Stimulated activated CD4-positive, alpha-beta T cell treated with anti-CD3 and anti-CD28 coated beads, Interleukin-4, amount 100 ng/mL, for 24 hours (primary cell): ENCODE data around the gene SCYGR2.

Experiments used
- DNase-seq: peaks from one replicate; pipeline ENCODE4 v3.0.0-alpha.2; 2020

Gene SCYGR2

GRCh38 chr2:227613272-227613660, 14.6 kb downstream of the SCYGR2 start:
- DNase-seq: no peak

DNA sequence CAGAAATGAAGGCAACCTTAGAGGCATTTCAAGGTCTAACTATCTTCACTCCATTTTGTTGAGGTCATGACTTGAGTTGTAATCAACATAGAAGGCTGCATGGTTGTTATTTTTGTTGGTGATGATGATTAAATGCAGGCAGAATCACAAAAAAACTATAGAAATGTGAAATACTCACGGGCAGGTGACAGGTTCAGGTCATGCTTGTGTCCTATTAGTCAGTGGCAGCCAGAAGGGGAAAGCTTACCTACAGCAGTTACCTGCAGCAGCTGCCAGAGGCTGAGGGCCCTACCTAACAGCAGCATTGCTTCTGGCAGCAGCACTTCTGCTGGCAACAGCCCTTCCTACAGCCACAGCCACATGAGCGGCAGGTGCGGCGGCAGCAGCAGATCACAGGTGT, 15.6 kb downstream of the SCYGR2 start:
- no peak for DNase-seq

- DNase-seq: no peak
These were observed 16.0 kb downstream of the SCYGR2 start, which contains the start of gene SCYGR3 for GRCh38 chr2:227614740-227615139. Gene SCYGR3, minus strand, starts transcription at chr2:227614840. Its CDS starts 0 bp downstream, at chr2:227614840.

- no peak for DNase-seq
These were observed 16.5 kb downstream of the SCYGR2 start for GRCh38 chr2:227615181-227615580.

DNA sequence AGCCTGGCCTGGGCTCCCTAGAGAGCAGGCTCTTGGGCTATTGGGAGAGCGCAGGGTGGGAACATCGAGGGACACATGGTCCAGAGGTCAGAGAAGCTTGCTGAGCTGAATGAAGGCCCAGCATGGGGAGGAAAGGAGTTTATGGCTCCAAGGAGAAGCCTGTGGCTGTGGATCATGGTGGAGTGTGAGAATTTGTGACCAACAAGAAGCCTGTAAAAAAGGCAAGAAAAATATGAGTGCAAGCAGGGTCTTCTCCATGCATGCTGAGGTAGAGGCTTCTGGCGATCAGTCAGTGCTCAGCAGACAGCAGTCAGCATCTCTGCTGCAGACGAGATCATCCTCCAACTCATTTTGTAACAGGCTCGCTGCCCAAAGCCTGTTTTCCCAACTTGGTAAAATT, 17.2 kb downstream of the SCYGR2 start:
- no peak for DNase-seq

DNA sequence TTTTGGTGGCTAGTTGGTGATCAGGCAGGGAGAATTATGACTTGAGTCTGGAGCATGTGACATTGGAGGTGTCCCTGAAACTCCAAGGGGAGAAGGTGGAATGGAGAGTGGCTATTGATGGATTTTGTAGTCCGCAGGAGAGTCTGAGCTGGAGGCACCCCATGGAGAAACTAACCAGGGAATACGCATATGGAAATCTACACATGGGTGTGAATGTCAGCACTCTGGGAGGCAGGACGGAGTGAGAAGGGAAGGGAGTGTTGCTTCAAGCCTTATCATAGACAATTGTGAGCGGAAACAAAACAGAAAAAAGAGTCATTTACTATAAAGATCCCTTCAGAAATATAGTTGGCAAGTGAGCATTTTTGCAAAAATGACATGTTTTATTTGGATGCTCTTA, 17.9 kb downstream of the SCYGR2 start:
- no peak for DNase-seq

DNA sequence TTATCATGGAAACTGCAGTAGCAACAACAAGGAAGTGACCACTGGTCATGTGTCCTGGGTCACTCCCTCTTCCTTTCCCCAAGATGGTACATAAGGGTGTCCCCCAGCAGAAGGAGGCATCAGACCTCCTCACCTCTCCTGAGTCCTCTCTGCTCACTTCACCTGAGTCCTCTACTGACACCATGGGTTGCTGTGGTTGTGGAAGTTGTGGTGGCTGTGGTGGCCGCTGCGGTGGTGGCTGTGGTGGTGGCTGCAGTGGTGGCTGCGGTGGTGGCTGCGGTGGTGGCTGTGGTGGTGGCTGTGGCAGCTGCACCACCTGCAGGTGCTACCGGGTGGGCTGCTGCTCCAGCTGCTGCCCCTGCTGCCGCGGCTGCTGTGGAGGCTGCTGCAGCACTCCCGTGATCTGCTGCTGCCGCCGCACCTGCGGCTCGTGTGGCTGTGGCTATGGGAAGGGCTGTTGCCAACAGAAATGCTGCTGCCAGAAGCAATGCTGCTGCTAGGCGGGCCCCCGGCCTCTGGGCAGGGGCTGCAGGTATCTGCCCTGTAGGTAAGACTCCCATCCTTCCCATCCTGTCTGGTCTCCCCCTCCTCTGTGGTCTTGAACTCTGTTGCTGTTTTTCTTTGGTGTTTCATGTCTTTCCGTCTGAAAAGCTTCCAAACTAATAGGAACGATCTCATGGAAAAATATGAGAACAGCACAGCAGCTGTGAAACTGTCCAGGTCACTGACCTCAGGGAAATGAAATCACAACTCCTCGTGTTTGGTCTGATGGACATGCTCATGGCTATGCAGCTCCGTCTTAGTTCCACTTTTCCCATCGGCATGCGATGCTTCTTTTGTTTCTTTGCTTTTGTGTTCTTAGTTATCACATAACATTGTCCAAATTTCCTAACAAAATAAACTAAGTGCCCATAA, 18.9 kb downstream of the SCYGR2 start, which contains the start of gene SCYGR4:
TSS of gene SCYGR4 (plus strand) at position 183 of the 915 bp plus-strand sequence. CDS start at position 183, 0 bp downstream.
- DNase-seq: no peak

- no peak for DNase-seq
These were observed 24.5 kb downstream of the SCYGR2 start for GRCh38 chr2:227623226-227623625.

DNA sequence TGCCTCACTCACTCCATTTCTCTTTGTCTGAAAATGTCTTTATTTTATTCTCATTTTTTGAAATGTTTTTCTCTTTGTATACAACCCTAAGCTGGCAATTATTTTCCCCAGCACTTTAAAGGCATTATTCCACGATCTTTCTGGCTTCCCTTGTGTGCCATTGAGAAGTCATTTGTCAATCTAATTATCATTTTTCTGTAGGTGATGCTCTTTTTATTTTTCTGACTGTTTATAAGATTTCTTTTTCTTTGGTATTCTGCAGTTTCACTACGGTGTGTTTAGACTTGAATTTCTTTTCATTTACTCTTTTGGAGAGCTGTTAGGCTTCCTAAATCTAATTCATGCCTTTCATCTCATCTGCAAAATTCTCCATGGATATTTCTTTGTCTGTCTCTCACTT, 26.7 kb downstream of the SCYGR2 start:
- DNase-seq: no peak

DNA sequence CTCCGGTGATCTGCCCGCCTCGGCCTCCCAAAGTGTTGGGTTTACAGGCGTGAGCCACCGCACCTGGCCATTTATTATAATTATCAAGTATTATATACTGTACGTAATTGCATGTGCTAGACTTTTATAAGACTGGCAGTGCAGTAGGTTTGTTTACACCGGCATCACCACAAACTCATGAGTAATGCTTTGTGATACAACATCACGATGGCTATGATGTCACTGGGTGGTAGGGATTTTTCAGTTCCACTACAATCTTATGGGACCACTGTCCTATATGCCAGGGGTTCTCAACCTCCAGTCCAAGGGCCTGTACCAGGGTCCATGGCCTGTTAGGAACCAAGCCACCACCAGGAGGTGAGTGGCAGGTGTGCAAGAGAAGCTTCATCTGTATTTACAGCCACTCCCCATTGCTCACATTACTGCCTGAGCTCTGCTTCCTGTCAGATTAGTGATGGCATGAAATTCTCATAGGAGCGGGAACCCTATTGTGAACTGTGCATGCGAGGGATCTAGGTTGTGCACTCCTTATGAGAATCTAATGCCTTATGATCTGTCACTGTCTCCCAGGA, 28.0 kb downstream of the SCYGR2 start:
- DNase-seq: no peak

DNA sequence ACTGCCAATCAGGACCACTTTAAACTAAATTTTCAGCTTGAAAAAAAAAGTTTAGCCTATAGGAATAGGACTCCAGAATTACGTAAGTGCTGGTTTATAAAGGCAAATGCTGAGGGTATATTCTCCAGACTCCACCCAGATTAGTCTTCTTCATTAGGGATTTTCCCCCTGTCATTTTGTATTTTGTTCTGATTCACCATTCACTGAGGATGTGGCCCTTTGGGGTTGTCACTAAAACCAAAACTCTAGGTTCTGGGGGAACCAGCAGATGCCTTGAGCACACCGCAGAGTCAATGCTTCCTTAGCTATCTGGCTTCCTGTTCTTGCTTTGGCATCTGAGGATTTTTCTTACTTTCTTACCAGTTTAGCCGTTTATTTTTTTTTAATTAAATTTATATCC, 29.1 kb downstream of the SCYGR2 start:
- no peak for DNase-seq

DNA sequence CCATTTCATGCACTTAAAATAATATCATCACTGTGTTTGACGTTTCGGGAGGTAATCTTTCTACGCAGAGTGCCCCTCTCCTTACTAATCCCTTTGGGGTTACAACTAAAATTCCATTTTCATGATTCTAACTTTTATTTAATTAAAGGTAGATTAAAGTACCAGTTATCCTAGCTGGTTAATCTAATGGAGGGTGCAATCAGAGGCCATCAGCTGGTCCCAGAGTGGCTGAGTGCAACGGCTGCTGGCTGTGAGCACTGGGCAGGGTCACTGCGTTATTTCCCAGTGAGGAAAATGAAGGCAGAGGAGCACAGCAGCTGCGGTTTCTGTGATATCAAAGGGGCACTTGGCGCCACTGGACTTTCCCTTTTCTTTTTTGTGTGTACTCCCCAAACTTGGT, 30.7 kb downstream of the SCYGR2 start:
- DNase-seq: no peak

DNA sequence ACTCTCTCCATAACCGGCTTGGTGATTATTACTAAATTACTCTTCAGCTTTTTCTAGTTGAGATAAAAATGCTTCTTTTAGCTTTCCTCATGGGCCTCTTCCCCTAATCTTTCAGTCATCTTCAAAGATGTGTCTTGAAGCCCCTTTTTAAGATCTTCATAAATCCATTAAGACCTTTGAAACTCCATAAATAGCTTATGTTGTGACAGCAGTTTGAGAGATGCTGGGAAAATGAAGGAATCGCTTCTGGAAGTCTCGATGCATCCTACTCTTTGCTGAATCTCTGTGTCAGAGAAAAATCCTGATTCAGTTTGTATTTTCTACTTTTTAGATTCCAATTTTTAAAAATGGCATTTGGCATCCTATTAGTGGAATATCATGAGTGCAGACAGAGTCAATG, 31.6 kb downstream of the SCYGR2 start:
- DNase-seq: no peak

- DNase-seq: no peak
These were observed 34.1 kb downstream of the SCYGR2 start for GRCh38 chr2:227632827-227633226.

GRCh38 chr2:227634201-227634600, 35.5 kb downstream of the SCYGR2 start:
- DNase-seq: no peak

- no peak for DNase-seq
These were observed 44.0 kb downstream of the SCYGR2 start for GRCh38 chr2:227642656-227643055.

DNA sequence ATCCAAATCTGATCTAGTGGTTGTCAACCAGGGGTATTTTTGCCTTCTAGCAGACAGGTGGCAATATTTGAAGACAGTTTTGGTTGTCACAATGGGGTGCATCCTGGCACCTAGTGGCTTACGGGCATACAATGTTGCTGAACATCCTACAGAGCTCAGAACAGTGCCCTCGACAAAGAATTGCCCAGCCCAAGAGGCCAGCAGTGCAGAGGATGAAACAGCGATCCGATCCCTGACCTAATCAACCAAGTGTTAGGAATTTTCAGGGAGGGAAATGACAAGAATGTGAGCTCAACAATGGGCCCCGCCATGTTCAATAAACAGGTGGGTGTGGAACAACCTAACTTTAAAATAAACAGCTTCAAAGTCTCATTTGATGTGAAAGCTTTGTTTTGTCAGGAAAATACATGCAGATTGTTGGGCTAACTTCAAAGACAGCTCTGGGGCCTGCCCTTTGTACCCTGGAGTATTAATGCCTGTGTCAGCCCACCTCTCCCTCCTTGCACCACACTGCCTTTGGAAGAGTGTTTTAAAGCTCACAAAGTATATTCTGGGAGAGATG, 45.4 kb downstream of the SCYGR2 start:
- DNase-seq: no peak
